OCI-LY7 (cell line): ENCODE data around the gene VAMP4. TPM values are rescaled to one million over a fixed set of nuclear protein-coding genes. Genes with fewer than 3 reads are reported as not detected.

Source experiments
- BruUV-seq: library from RNA; stranded (reverse); fragments of 400-500 nt; replicated peaks from 2 replicates; lab custom pipeline; 2021; lab: Mats Ljungman, UMichigan
- CTCF ChIA-PET: fragments of 300-600 bp; sonication (Branson Sonifier 250); formaldehyde crosslinking; loops from one replicate; lab custom pipeline; 2022; ENCODE audit warnings: antibody characterized with exemption; ENCODE audit not compliant: unreplicated experiment; lab: Charles Lee
- POLR2A ChIA-PET: fragments of 300-600 bp; sonication (Branson Sonifier 250); formaldehyde crosslinking; loops from one replicate; lab custom pipeline; 2022; ENCODE audit warnings: antibody characterized with exemption; lab: Charles Lee
- DNase-seq: peaks from one replicate; pipeline ENCODE4 v3.0.0-alpha.2; 2015; ENCODE audit warnings: low spot score
- H2AFZ ChIP-seq: fragments of 200-600 bp; sonication (generic), shearing (Covaris generic); 2 replicates; pipeline ENCODE4 v1.6.1; 2014; ENCODE audit warnings: mild to moderate bottlenecking, antibody characterized with exemption, low read length, moderate library complexity
- H3K27ac ChIP-seq: fragments of 200-600 bp; sonication (generic); 2 replicates; pipeline ENCODE4 v1.5.1; 2014; ENCODE audit warnings: mixed run types, low read depth, mild to moderate bottlenecking, moderate library complexity, low read length, inconsistent platforms; ENCODE audit not compliant: poor library complexity, severe bottlenecking
- H3K36me3 ChIP-seq: fragments of 200-600 bp; sonication (generic); 2 replicates; pipeline ENCODE4 v1.6.1; 2014; ENCODE audit warnings: mild to moderate bottlenecking, antibody characterized with exemption, low read length, moderate library complexity, mixed read lengths; ENCODE audit not compliant: insufficient read depth
- H3K4me1 ChIP-seq: fragments of 200-600 bp; sonication (generic); 2 replicates; pipeline ENCODE4 v1.5.1; 2014; ENCODE audit warnings: mild to moderate bottlenecking, low read length; ENCODE audit not compliant: insufficient read depth, poor library complexity, severe bottlenecking
- H3K4me2 ChIP-seq: fragments of 200-600 bp; sonication (generic); 2 replicates; pipeline ENCODE4 v1.6.1; 2014; ENCODE audit warnings: mild to moderate bottlenecking, low read length
- H3K4me3 ChIP-seq: fragments of 200-600 bp; sonication (generic); 2 replicates; pipeline ENCODE4 v1.5.1; 2014; ENCODE audit warnings: mild to moderate bottlenecking, low read depth, low read length; ENCODE audit not compliant: poor library complexity, severe bottlenecking
- H3K79me2 ChIP-seq: fragments of 200-600 bp; sonication (generic); 2 replicates; pipeline ENCODE4 v1.6.1; 2016; ENCODE audit warnings: low read depth, mild to moderate bottlenecking, low read length, moderate library complexity, mixed read lengths; ENCODE audit not compliant: insufficient read depth
- H3K9me2 ChIP-seq: fragments of 200-600 bp; sonication (generic); 2 replicates; pipeline ENCODE4 v1.6.1; 2016; ENCODE audit warnings: mild to moderate bottlenecking, low read length, mixed read lengths; ENCODE audit not compliant: insufficient read depth
- H3K9me3 ChIP-seq: fragments of 200-600 bp; sonication (generic); 2 replicates; pipeline ENCODE4 v1.6.1; 2014; ENCODE audit warnings: mild to moderate bottlenecking, mixed run types, low read length, mixed read lengths
- H4K20me1 ChIP-seq: fragments of 200-600 bp; sonication (generic); 2 replicates; pipeline ENCODE4 v1.6.1; 2014; ENCODE audit warnings: mild to moderate bottlenecking, antibody characterized with exemption, low read length, moderate library complexity, mixed read lengths; ENCODE audit not compliant: insufficient read depth
- CTCF ChIP-seq: fragments of 200-600 bp; sonication (generic); conservative IDR thresholded peaks from 2 replicates; pipeline ENCODE4 v1.5.1; 2014; ENCODE audit warnings: mild to moderate bottlenecking, antibody characterized with exemption, low read length, moderate library complexity, mixed read lengths
- EZH2phosphoT487 ChIP-seq: fragments of 200-600 bp; sonication (generic); IDR thresholded peaks from 2 replicates; pipeline ENCODE4 v1.6.1; 2018; ENCODE audit warnings: low read depth, borderline replicate concordance, mild to moderate bottlenecking, mixed run types, antibody characterized with exemption, low read length, moderate library complexity, mixed read lengths
- intact Hi-C: fragments of 100-400 bp; cut with micrococcal nuclease; formaldehyde crosslinking; loops from one replicate; pipeline ENCODE4 v1.10.0; 2022; ENCODE audit not compliant: unreplicated experiment
- total RNA-seq, 2 experiments: library from RNA; depleted of rRNA in 1 of 2; stranded (reverse); fragments of >200 nt in 1 of 2; shearing (Covaris generic) in 1 of 2; gene quantifications; 2 replicates each; pipeline ENCODE4 v1.2.3, GENCODE V29; 2014 to 2022

VAMP4 gene
- total RNA-seq, 2 experiments from 2014 or later = 3.4 to 7.7 TPM

DNA sequence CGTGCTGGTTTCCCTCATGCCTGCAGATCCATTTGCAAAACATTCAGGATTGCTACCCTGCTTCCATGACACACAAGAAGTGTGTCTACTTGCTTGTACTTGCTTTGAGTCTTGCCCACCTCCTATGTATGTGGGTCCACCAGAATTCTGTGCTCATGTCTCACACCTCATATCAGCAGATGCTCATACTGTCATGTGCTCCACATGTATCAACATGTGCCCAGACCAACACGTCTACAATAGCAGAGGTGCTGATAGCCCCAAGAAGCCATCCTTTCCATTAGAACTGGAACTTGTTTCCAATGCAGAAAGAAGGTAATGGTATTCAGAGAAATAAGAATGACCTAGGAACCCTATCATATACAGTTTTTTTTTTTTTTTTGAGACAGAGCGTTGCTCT lies 61.5 kb downstream of the VAMP4 start:
- Histone ChIP-seq H3K9me3 (no peaks in the 10 kb centered on the region), H3K36me3 (no peaks in the 10 kb centered on the region), H3K4me3 (no peak overlapping the region), H3K9me2 (no peaks in the 10 kb centered on the region), H3K27ac (no peak overlapping the region), H4K20me1 (no peaks in the 10 kb centered on the region), H3K4me1 (no peaks in the 10 kb centered on the region), H3K4me2 (no peak overlapping the region), H2AFZ (no peak overlapping the region), H3K79me2 (no peaks in the 10 kb centered on the region)
- BruUV-seq = no TSS peak
- CTCF ChIA-PET = no interaction called here
- POLR2A ChIA-PET = interaction anchor here (0.6 to 0.7 kb wide), 2 partner anchors 86 to 830 kb away, joined by 3 to 4 read pairs; no protein-coding TSS in a partner anchor
- no peak for DNase-seq
- intact Hi-C loops = no loop called here
- TF ChIP-seq CTCF = no peak
- no peak for TF ChIP-seq EZH2phosphoT487

DNA sequence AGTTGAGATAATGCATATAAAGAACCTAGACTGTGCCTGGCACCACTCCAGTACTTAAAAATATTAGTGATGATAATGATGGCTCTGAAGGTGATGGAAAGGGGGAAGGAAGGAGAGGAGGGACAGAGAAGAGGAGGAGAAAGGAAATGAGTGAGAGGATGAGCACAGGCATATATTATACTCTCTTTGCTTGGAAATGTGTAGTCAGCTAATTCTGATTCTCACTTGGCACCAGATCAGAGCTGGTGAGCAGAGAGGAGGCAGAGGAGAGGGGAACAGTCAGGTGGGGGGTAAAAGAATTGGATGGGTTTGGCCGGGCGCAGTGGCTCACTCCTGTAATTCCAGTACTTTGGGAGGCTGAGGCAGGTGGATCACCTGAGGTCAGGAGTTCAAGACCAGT lies 65.0 kb downstream of the VAMP4 start:
- H3K79me2 ChIP-seq = no peaks in the 10 kb centered on the region
- ChIA-PET POLR2A (interaction anchor here (0.7 to 1.0 kb wide), 2 partner anchors 32 to 257 kb away, joined by 3 to 4 read pairs; no protein-coding TSS in a partner anchor), CTCF (no interaction called here)
- no peak overlapping the region for H2AFZ ChIP-seq
- H3K4me2 ChIP-seq = no peak overlapping the region
- H4K20me1 ChIP-seq = no peaks in the 10 kb centered on the region
- H3K27ac ChIP-seq = no peak overlapping the region
- H3K4me3 ChIP-seq = no peak overlapping the region
- no peak for DNase-seq
- H3K4me1 ChIP-seq = no peaks in the 10 kb centered on the region
- no peaks in the 10 kb centered on the region for H3K36me3 ChIP-seq
- no peaks in the 10 kb centered on the region for H3K9me2 ChIP-seq
- TF ChIP-seq EZH2phosphoT487 (no peak), CTCF (no peak)
- H3K9me3 ChIP-seq = no peaks in the 10 kb centered on the region
- intact Hi-C loops = no loop called here
- no TSS peak for BruUV-seq

DNA sequence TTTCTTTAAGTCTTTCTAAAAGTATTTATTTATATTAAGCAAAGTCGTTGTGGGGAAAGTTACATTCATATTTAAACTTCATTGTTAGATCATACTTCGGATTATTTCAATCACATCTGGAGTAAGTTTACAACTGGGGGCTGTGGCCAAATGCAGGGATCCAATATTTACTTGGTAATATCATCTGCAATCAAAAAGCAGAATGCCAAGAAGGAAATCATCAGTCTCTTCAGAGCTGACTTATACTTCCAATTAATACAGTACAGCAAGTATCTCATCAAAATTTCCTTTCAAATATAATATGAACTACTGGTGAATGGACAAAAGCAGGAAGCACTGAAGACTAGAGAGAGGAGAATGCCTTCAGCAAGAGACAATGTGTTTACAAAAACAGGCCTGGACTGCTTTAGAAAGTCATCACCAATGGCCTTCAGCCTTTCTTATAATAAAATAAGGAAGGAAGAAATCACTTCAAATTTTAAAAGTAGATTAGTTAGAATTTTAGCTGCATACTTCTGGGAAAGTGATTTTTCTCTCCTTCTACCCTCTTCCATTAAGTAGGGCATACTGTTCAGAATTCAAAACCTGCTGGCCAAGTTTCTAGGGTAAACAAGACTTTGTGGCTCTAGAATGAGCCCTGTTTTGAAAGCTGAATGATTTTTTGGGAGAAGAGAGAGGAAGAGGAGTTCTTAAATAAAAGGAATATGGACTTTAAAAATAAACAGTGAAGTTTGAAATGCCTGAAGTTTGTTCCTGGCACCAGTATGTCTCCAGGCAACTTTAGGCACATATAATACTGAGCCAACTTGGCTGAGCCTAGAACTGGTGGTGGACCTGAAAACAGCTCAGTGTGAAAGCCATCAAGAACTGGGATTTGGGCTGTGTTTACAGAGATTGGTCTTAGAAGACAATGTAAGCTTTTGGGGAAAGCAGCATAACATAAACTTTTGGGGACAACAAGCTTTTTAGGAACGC lies 67.1 kb downstream of the VAMP4 start:
- no TSS peak for BruUV-seq
- Histone ChIP-seq H3K4me3 (no peak overlapping the region), H3K4me2 (no peak overlapping the region), H3K27ac (no peak overlapping the region), H3K9me3 (no peaks in the 10 kb centered on the region), H3K79me2 (no peaks in the 10 kb centered on the region), H2AFZ (no peak overlapping the region), H3K36me3 (no peaks in the 10 kb centered on the region), H3K4me1 (no peaks in the 10 kb centered on the region), H4K20me1 (no peaks in the 10 kb centered on the region), H3K9me2 (no peaks in the 10 kb centered on the region)
- TF ChIP-seq CTCF = no peak
- TF ChIP-seq EZH2phosphoT487 = no peak
- intact Hi-C loops = no loop called here
- DNase-seq = no peak
- CTCF ChIA-PET = no interaction called here
- POLR2A ChIA-PET = no interaction called here
